Activated T-helper 17 cell treated with anti-CD3 and anti-CD28 coated beads, Interleukin-2, amount 50 U/mL, for 72 hours (primary cell): ENCODE results near the gene AOPEP. TPM values are rescaled to one million over a fixed set of nuclear protein-coding genes. Genes with fewer than 3 reads are reported as not detected.

Experiments
- ATAC-seq: fragments of 150-1000 bp; cut with Tn5 transposase; replicated peaks from 2 replicates; pipeline ENCODE4 v1.10.0; 2021; ENCODE audit warnings: mild to moderate bottlenecking, moderate library complexity
- H3K27ac Mint-ChIP-seq: one replicate; pipeline ENCODE4 v1.8.0; 2022; ENCODE audit warnings: mixed read lengths
- H3K27me3 Mint-ChIP-seq: one replicate; pipeline ENCODE4 v1.8.0; 2022; ENCODE audit warnings: mixed read lengths
- H3K36me3 Mint-ChIP-seq: one replicate; pipeline ENCODE4 v1.8.0; 2022; ENCODE audit warnings: low read depth, mild to moderate bottlenecking, mixed read lengths
- H3K4me1 Mint-ChIP-seq: one replicate; pipeline ENCODE4 v1.8.0; 2022; ENCODE audit warnings: mixed read lengths
- H3K4me3 Mint-ChIP-seq: one replicate; pipeline ENCODE4 v1.8.0; 2022; ENCODE audit warnings: mild to moderate bottlenecking, mixed read lengths
- H3K9me3 Mint-ChIP-seq: one replicate; pipeline ENCODE4 v1.8.0; 2022; ENCODE audit warnings: mixed read lengths
- total RNA-seq, 2 donors: library from RNA; stranded (reverse); gene quantifications; one replicate each; pipeline ENCODE4 v1.2.3, GENCODE V29; 2022

AOPEP gene
- total RNA-seq, 2 donors from 2014 or later, result 15.5 to 16.4 TPM

GRCh38 chr9:95023217-95024003, 296.9 kb downstream of the AOPEP start:
- H3K27me3 Mint-ChIP-seq, result no peaks in the 10 kb centered on the region
- ATAC-seq, result no peak
- H3K4me1 Mint-ChIP-seq, result no peaks in the 10 kb centered on the region
- no peak overlapping the region for H3K4me3 Mint-ChIP-seq
- no peak overlapping the region for H3K27ac Mint-ChIP-seq
- peaks cover 10% of the 10 kb centered on the region for H3K36me3 Mint-ChIP-seq
- H3K9me3 Mint-ChIP-seq, result no peaks in the 10 kb centered on the region

GRCh38 chr9:95024097-95024671, 297.7 kb downstream of the AOPEP start:
- H3K36me3 Mint-ChIP-seq, result peaks cover 10% of the 10 kb centered on the region
- H3K27me3 Mint-ChIP-seq, result no peaks in the 10 kb centered on the region
- no peaks in the 10 kb centered on the region for H3K9me3 Mint-ChIP-seq

GRCh38 chr9:95025213-95026147, 299.0 kb downstream of the AOPEP start:
- ATAC-seq, result no peak
- H3K27me3 Mint-ChIP-seq, result no peaks in the 10 kb centered on the region

More at GRCh38 chr9:95024097-95024671, 297.7 kb downstream of the AOPEP start:
- no peaks in the 10 kb centered on the region for H3K4me1 Mint-ChIP-seq
- no peak overlapping the region for H3K27ac Mint-ChIP-seq
- no peak overlapping the region for H3K4me3 Mint-ChIP-seq
- ATAC-seq, result no peak

GRCh38 chr9:95026148-95026524, 299.6 kb downstream of the AOPEP start:
- Mint-ChIP-seq H3K4me3 (no peak overlapping the region), H3K4me1 (no peaks in the 10 kb centered on the region), H3K27ac (no peak overlapping the region), H3K9me3 (no peaks in the 10 kb centered on the region), H3K36me3 (no peaks in the 10 kb centered on the region), H3K27me3 (no peaks in the 10 kb centered on the region)
- no peak for ATAC-seq

More at GRCh38 chr9:95025213-95026147, 299.0 kb downstream of the AOPEP start:
- no peaks in the 10 kb centered on the region for H3K36me3 Mint-ChIP-seq
- no peak overlapping the region for H3K27ac Mint-ChIP-seq
- H3K4me3 Mint-ChIP-seq, result no peak overlapping the region
- H3K9me3 Mint-ChIP-seq, result no peaks in the 10 kb centered on the region
- no peaks in the 10 kb centered on the region for H3K4me1 Mint-ChIP-seq

- no peak overlapping the region for H3K27ac Mint-ChIP-seq
- H3K9me3 Mint-ChIP-seq, result no peaks in the 10 kb centered on the region
- no peaks in the 10 kb centered on the region for H3K4me1 Mint-ChIP-seq
- H3K36me3 Mint-ChIP-seq, result no peaks in the 10 kb centered on the region
- H3K27me3 Mint-ChIP-seq, result no peaks in the 10 kb centered on the region
- H3K4me3 Mint-ChIP-seq, result no peak overlapping the region
- ATAC-seq, result no peak
Observed at GRCh38 chr9:95027914-95028852, 301.7 kb downstream of the AOPEP start.

- ATAC-seq, result no peak
- no peaks in the 10 kb centered on the region for H3K4me1 Mint-ChIP-seq
- no peaks in the 10 kb centered on the region for H3K27me3 Mint-ChIP-seq
- no peak overlapping the region for H3K4me3 Mint-ChIP-seq
- no peak overlapping the region for H3K27ac Mint-ChIP-seq
- H3K36me3 Mint-ChIP-seq, result no peaks in the 10 kb centered on the region
- no peaks in the 10 kb centered on the region for H3K9me3 Mint-ChIP-seq
Observed at GRCh38 chr9:95028853-95029219, 302.3 kb downstream of the AOPEP start.

- Mint-ChIP-seq H3K27ac (no peak overlapping the region), H3K9me3 (no peaks in the 10 kb centered on the region), H3K4me1 (no peaks in the 10 kb centered on the region), H3K27me3 (no peaks in the 10 kb centered on the region), H3K4me3 (no peak overlapping the region), H3K36me3 (no peaks in the 10 kb centered on the region)
- no peak for ATAC-seq
Observed at GRCh38 chr9:95029288-95029687, 302.8 kb downstream of the AOPEP start.

GRCh38 chr9:95029720-95030119, 303.2 kb downstream of the AOPEP start:
- H3K36me3 Mint-ChIP-seq, result no peaks in the 10 kb centered on the region
- H3K4me1 Mint-ChIP-seq, result no peaks in the 10 kb centered on the region
- no peaks in the 10 kb centered on the region for H3K9me3 Mint-ChIP-seq
- no peak overlapping the region for H3K4me3 Mint-ChIP-seq
- no peak for ATAC-seq
- no peaks in the 10 kb centered on the region for H3K27me3 Mint-ChIP-seq
- no peak overlapping the region for H3K27ac Mint-ChIP-seq

GRCh38 chr9:95030344-95030743, 303.8 kb downstream of the AOPEP start:
- Mint-ChIP-seq H3K27me3 (no peaks in the 10 kb centered on the region), H3K36me3 (no peaks in the 10 kb centered on the region), H3K27ac (no peak overlapping the region), H3K4me3 (no peak overlapping the region), H3K9me3 (no peaks in the 10 kb centered on the region), H3K4me1 (no peaks in the 10 kb centered on the region)
- no peak for ATAC-seq

GRCh38 chr9:95030920-95031642, 304.6 kb downstream of the AOPEP start:
- H3K36me3 Mint-ChIP-seq, result no peaks in the 10 kb centered on the region
- H3K4me1 Mint-ChIP-seq, result no peaks in the 10 kb centered on the region
- no peak overlapping the region for H3K4me3 Mint-ChIP-seq
- no peaks in the 10 kb centered on the region for H3K27me3 Mint-ChIP-seq
- no peaks in the 10 kb centered on the region for H3K9me3 Mint-ChIP-seq
- no peak overlapping the region for H3K27ac Mint-ChIP-seq
- ATAC-seq, result no peak

GRCh38 chr9:95031711-95032461, 305.4 kb downstream of the AOPEP start:
- ATAC-seq, result no peak
- no peaks in the 10 kb centered on the region for H3K4me1 Mint-ChIP-seq
- peaks cover 5% of the 10 kb centered on the region for H3K36me3 Mint-ChIP-seq
- no peaks in the 10 kb centered on the region for H3K9me3 Mint-ChIP-seq
- no peak overlapping the region for H3K27ac Mint-ChIP-seq
- H3K4me3 Mint-ChIP-seq, result no peak overlapping the region
- no peaks in the 10 kb centered on the region for H3K27me3 Mint-ChIP-seq

GRCh38 chr9:95032580-95033341, 306.3 kb downstream of the AOPEP start:
- no peak for ATAC-seq
- H3K4me3 Mint-ChIP-seq, result no peak overlapping the region

More at GRCh38 chr9:95032580-95033341, 306.3 kb downstream of the AOPEP start:
- Mint-ChIP-seq H3K27ac (no peak overlapping the region), H3K27me3 (no peaks in the 10 kb centered on the region), H3K4me1 (no peaks in the 10 kb centered on the region), H3K36me3 (peaks cover 5% of the 10 kb centered on the region), H3K9me3 (no peaks in the 10 kb centered on the region)
